RWPE2 (cell line): ENCODE results near the gene KIF21B.
A peak's percentile ranks its signal among the peaks of the same experiment; 100 is the strongest.

Source experiments
- ATAC-seq: fragments of 200-7000 bp; cut with Tn5 transposase; 3 replicates; pipeline ENCODE4 v1.9.1; 2021; ENCODE audit warnings: low read depth
- DNase-seq: peaks from one replicate; pipeline ENCODE4 v3.0.0-alpha.2; 2020; ENCODE audit warnings: low spot score
- H3K27ac ChIP-seq: fragments of 450-650 bp; 2 replicates; pipeline ENCODE4 v1.5.1; 2017; ENCODE audit warnings: mild to moderate bottlenecking; ENCODE audit not compliant: poor library complexity, severe bottlenecking
- H3K27me3 ChIP-seq: fragments of 250-450 bp; sonication (Bioruptor Pico); 2 replicates; pipeline ENCODE4 v1.5.1; 2021; ENCODE audit warnings: mild to moderate bottlenecking, moderate library complexity; ENCODE audit not compliant: insufficient read depth, poor library complexity, severe bottlenecking
- H3K36me3 ChIP-seq: fragments of 250-450 bp; sonication (Bioruptor Pico); 2 replicates; pipeline ENCODE4 v1.5.1; 2020; ENCODE audit warnings: low read depth, mild to moderate bottlenecking, moderate library complexity
- H3K4me1 ChIP-seq: fragments of 250-450 bp; sonication (Bioruptor Pico); 2 replicates; pipeline ENCODE4 v1.5.1; 2021; ENCODE audit warnings: mild to moderate bottlenecking, moderate library complexity; ENCODE audit not compliant: insufficient read depth, poor library complexity, severe bottlenecking
- H3K4me3 ChIP-seq: fragments of 250-450 bp; sonication (Bioruptor Pico); 2 replicates; pipeline ENCODE4 v1.5.1; 2021; ENCODE audit warnings: mild to moderate bottlenecking, moderate library complexity; ENCODE audit not compliant: severe bottlenecking
- H3K9me3 ChIP-seq: fragments of 250-450 bp; sonication (Bioruptor Pico); 2 replicates; pipeline ENCODE4 v1.5.1; 2021; ENCODE audit warnings: mild to moderate bottlenecking, moderate library complexity; ENCODE audit not compliant: severe bottlenecking
- CTCF ChIP-seq: fragments of 450-650 bp; IDR thresholded peaks from one replicate; pipeline ENCODE4 v1.5.1; 2017; ENCODE audit warnings: mild to moderate bottlenecking, moderate library complexity; ENCODE audit not compliant: poor library complexity, severe bottlenecking

The KIF21B gene

GRCh38 chr1:201020721-201021629 is 2.5 kb downstream of the KIF21B start:
- TF ChIP-seq CTCF, result peak; percentile 19
- Histone ChIP-seq H3K4me3 (no peak overlapping the region), H3K27me3 (no peaks in the 10 kb centered on the region), H3K9me3 (no peaks in the 10 kb centered on the region), H3K27ac (no peak overlapping the region), H3K36me3 (no peaks in the 10 kb centered on the region), H3K4me1 (peaks cover 14% of the 10 kb centered on the region)
- ATAC-seq, result no peak
- no peak for DNase-seq

- no peak overlapping the region for H3K27ac ChIP-seq
- no peaks in the 10 kb centered on the region for H3K36me3 ChIP-seq
- no peak for TF ChIP-seq CTCF
- peaks cover 14% of the 10 kb centered on the region for H3K4me1 ChIP-seq
- DNase-seq (no peak), ATAC-seq (peak; percentile 28; the same call in 1 of the 3 replicates)
- H3K9me3 ChIP-seq, result no peaks in the 10 kb centered on the region
- no peaks in the 10 kb centered on the region for H3K27me3 ChIP-seq
- no peak overlapping the region for H3K4me3 ChIP-seq
Measured at GRCh38 chr1:201020040-201020591, 3.4 kb downstream of the KIF21B start.

- DNase-seq, result no peak
- Histone ChIP-seq H3K27ac (no peak overlapping the region), H3K4me3 (no peak overlapping the region), H3K36me3 (no peaks in the 10 kb centered on the region), H3K27me3 (no peaks in the 10 kb centered on the region), H3K4me1 (peaks cover 16% of the 10 kb centered on the region), H3K9me3 (no peaks in the 10 kb centered on the region)
- TF ChIP-seq CTCF, result no peak
- peak; percentile 60 for ATAC-seq
Measured at GRCh38 chr1:201019321-201019977, 4.1 kb downstream of the KIF21B start.

GRCh38 chr1:201017828-201018163 is 5.7 kb downstream of the KIF21B start:
- no peak for DNase-seq
- H3K4me1 ChIP-seq, result peaks cover 16% of the 10 kb centered on the region
- H3K4me3 ChIP-seq, result no peak overlapping the region
- H3K36me3 ChIP-seq, result no peaks in the 10 kb centered on the region
- no peak overlapping the region for H3K27ac ChIP-seq
- no peaks in the 10 kb centered on the region for H3K27me3 ChIP-seq
- no peak for ATAC-seq
- H3K9me3 ChIP-seq, result no peaks in the 10 kb centered on the region
- TF ChIP-seq CTCF, result no peak
